WTC11 (cell line): ENCODE data around the gene TNFAIP2. TPM values are rescaled to one million over a fixed set of nuclear protein-coding genes. Genes with fewer than 3 reads are reported as not detected.

Experiments used
- ATAC-seq: fragments of 200-7000 bp; cut with Tn5 transposase; 2 replicates; pipeline ENCODE4 v1.10.0; 2021; ENCODE audit warnings: mild to moderate bottlenecking, moderate library complexity
- CTCF ChIA-PET: fragments of 300-600 bp; sonication (Branson Sonifier 250); formaldehyde crosslinking; loops from one replicate; lab custom pipeline; 2021; ENCODE audit warnings: antibody characterized with exemption; lab: Charles Lee
- POLR2A ChIA-PET: fragments of 350-600 bp; sonication (Branson Sonifier 250); formaldehyde crosslinking; loops from one replicate; lab custom pipeline; 2021; ENCODE audit warnings: antibody characterized with exemption; lab: Charles Lee
- DNase-seq: peaks from one replicate; pipeline ENCODE4 v3.0.0; 2021; ENCODE audit warnings: low spot score
- H3K27ac Mint-ChIP-seq: 2 replicates; pipeline ENCODE4 v1.8.0; 2021; ENCODE audit warnings: mixed read lengths
- H3K27me3 Mint-ChIP-seq: 2 replicates; pipeline ENCODE4 v1.8.0; 2021; ENCODE audit warnings: low read depth, mild to moderate bottlenecking, moderate library complexity, mixed read lengths
- H3K36me3 Mint-ChIP-seq: 2 replicates; pipeline ENCODE4 v1.8.0; 2021; ENCODE audit warnings: mixed read lengths
- H3K4me1 Mint-ChIP-seq: 2 replicates; pipeline ENCODE4 v1.8.0; 2022; ENCODE audit warnings: mixed read lengths
- H3K4me3 Mint-ChIP-seq: 2 replicates; pipeline ENCODE4 v1.8.0; 2021; ENCODE audit warnings: mild to moderate bottlenecking, moderate library complexity, mixed read lengths
- H3K9me3 Mint-ChIP-seq: 2 replicates; pipeline ENCODE4 v1.8.0; 2021; ENCODE audit warnings: mixed read lengths
- ESRRA ChIP-seq: sonication (generic); formaldehyde crosslinking; IDR thresholded peaks from 2 replicates; pipeline ENCODE4 v1.8.1; 2022; ENCODE audit warnings: mild to moderate bottlenecking, missing genetic modification reagents, borderline replicate concordance
- NR1H2 ChIP-seq: sonication (generic); formaldehyde crosslinking; IDR thresholded peaks from 2 replicates; pipeline ENCODE4 v1.9.0; 2021; ENCODE audit warnings: mild to moderate bottlenecking, moderate library complexity, missing genetic modification reagents
- TCF7 ChIP-seq: sonication (generic); formaldehyde crosslinking; IDR thresholded peaks from 2 replicates; pipeline ENCODE4 v1.8.0; 2022; ENCODE audit warnings: mild to moderate bottlenecking, low read depth, missing genetic modification reagents, moderate library complexity
- ZNF121 ChIP-seq: sonication (generic); formaldehyde crosslinking; IDR thresholded peaks from 2 replicates; pipeline ENCODE4 v1.8.0; 2023; ENCODE audit warnings: missing genetic modification reagents
- ZNF423 ChIP-seq: fragments of 250-450 bp; sonication (Bioruptor Pico); IDR thresholded peaks from 2 replicates; pipeline ENCODE4 v2.1.2; 2022; ENCODE audit warnings: mild to moderate bottlenecking, moderate library complexity
- total RNA-seq: library from RNA; stranded (reverse); gene quantifications from 3 replicates; pipeline ENCODE4 v1.2.3, GENCODE V29; 2021
- TF ChIP-seq, protein P1 (sequence below): sonication (generic); formaldehyde crosslinking; IDR thresholded peaks from 2 replicates; pipeline ENCODE4 v1.8.1; 2022; ENCODE audit warnings: low read depth, missing genetic modification reagents, borderline replicate concordance
- TF ChIP-seq, protein P2 (sequence below): fragments of 250-450 bp; sonication (Bioruptor Pico); IDR thresholded peaks from 2 replicates; pipeline ENCODE4 v1.9.0; 2021; ENCODE audit warnings: mild to moderate bottlenecking, borderline replicate concordance
- TF ChIP-seq, protein P3 (sequence below): sonication (generic); formaldehyde crosslinking; IDR thresholded peaks from 2 replicates; pipeline ENCODE4 v1.8.0; 2022; ENCODE audit warnings: mild to moderate bottlenecking, missing genetic modification reagents
- TF ChIP-seq, protein P4 (sequence below): fragments of 250-450 bp; sonication (Bioruptor Pico); IDR thresholded peaks from 2 replicates; pipeline ENCODE4 v1.8.0; 2021; ENCODE audit warnings: mild to moderate bottlenecking
- TF ChIP-seq, protein P5 (sequence below): sonication (generic); formaldehyde crosslinking; IDR thresholded peaks from 2 replicates; pipeline ENCODE4 v1.8.0; 2022; ENCODE audit warnings: mild to moderate bottlenecking, missing genetic modification reagents
- TF ChIP-seq, protein P6 (sequence below): sonication (generic); formaldehyde crosslinking; IDR thresholded peaks from 2 replicates; pipeline ENCODE4 v1.8.0; 2022; ENCODE audit warnings: mild to moderate bottlenecking, missing genetic modification reagents
- TF ChIP-seq, protein P7 (sequence below): sonication (generic); formaldehyde crosslinking; conservative IDR thresholded peaks from 2 replicates; pipeline ENCODE4 v1.8.1; 2023; ENCODE audit warnings: mild to moderate bottlenecking, low read depth, missing genetic modification reagents, moderate library complexity

The TNFAIP2 gene
- total RNA-seq, 1 experiment from 2014 or later, result 24.1 TPM

GRCh38 chr14:103101257-103101962, 21.9 kb upstream of the TNFAIP2 start:
- H3K36me3 Mint-ChIP-seq, result no peaks in the 10 kb centered on the region
- POLR2A ChIA-PET, result interaction anchor here (0.5 to 1.6 kb wide), 2 partner anchors 25 to 244 kb away, joined by 3 read pairs; no protein-coding TSS in a partner anchor
- H3K27me3 Mint-ChIP-seq, result peaks cover 56% of the 10 kb centered on the region
- H3K9me3 Mint-ChIP-seq, result no peaks in the 10 kb centered on the region
- ATAC-seq, result no peak
- no peak for DNase-seq
- H3K4me3 Mint-ChIP-seq, result no peak overlapping the region
- H3K4me1 Mint-ChIP-seq, result peaks cover 19% of the 10 kb centered on the region
- TF ChIP-seq TCF7 (CRISPR knock-in tag), result no peak
- TF ChIP-seq ESRRA, result no peak
- TF ChIP-seq ZNF121 (CRISPR knock-in tag), result no peak
- TF ChIP-seq ZNF423 (CRISPR knock-in tag), result no peak
- TF ChIP-seq, protein P1, sequence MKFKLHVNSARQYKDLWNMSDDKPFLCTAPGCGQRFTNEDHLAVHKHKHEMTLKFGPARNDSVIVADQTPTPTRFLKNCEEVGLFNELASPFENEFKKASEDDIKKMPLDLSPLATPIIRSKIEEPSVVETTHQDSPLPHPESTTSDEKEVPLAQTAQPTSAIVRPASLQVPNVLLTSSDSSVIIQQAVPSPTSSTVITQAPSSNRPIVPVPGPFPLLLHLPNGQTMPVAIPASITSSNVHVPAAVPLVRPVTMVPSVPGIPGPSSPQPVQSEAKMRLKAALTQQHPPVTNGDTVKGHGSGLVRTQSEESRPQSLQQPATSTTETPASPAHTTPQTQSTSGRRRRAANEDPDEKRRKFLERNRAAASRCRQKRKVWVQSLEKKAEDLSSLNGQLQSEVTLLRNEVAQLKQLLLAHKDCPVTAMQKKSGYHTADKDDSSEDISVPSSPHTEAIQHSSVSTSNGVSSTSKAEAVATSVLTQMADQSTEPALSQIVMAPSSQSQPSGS (CRISPR knock-in tag), result no peak
- TF ChIP-seq, protein P2, sequence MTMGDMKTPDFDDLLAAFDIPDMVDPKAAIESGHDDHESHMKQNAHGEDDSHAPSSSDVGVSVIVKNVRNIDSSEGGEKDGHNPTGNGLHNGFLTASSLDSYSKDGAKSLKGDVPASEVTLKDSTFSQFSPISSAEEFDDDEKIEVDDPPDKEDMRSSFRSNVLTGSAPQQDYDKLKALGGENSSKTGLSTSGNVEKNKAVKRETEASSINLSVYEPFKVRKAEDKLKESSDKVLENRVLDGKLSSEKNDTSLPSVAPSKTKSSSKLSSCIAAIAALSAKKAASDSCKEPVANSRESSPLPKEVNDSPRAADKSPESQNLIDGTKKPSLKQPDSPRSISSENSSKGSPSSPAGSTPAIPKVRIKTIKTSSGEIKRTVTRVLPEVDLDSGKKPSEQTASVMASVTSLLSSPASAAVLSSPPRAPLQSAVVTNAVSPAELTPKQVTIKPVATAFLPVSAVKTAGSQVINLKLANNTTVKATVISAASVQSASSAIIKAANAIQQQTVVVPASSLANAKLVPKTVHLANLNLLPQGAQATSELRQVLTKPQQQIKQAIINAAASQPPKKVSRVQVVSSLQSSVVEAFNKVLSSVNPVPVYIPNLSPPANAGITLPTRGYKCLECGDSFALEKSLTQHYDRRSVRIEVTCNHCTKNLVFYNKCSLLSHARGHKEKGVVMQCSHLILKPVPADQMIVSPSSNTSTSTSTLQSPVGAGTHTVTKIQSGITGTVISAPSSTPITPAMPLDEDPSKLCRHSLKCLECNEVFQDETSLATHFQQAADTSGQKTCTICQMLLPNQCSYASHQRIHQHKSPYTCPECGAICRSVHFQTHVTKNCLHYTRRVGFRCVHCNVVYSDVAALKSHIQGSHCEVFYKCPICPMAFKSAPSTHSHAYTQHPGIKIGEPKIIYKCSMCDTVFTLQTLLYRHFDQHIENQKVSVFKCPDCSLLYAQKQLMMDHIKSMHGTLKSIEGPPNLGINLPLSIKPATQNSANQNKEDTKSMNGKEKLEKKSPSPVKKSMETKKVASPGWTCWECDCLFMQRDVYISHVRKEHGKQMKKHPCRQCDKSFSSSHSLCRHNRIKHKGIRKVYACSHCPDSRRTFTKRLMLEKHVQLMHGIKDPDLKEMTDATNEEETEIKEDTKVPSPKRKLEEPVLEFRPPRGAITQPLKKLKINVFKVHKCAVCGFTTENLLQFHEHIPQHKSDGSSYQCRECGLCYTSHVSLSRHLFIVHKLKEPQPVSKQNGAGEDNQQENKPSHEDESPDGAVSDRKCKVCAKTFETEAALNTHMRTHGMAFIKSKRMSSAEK (CRISPR knock-in tag), result no peak
- no peak for TF ChIP-seq NR1H2
- TF ChIP-seq, protein P3, sequence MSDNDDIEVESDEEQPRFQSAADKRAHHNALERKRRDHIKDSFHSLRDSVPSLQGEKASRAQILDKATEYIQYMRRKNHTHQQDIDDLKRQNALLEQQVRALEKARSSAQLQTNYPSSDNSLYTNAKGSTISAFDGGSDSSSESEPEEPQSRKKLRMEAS (CRISPR knock-in tag), result no peak
- TF ChIP-seq, protein P4, sequence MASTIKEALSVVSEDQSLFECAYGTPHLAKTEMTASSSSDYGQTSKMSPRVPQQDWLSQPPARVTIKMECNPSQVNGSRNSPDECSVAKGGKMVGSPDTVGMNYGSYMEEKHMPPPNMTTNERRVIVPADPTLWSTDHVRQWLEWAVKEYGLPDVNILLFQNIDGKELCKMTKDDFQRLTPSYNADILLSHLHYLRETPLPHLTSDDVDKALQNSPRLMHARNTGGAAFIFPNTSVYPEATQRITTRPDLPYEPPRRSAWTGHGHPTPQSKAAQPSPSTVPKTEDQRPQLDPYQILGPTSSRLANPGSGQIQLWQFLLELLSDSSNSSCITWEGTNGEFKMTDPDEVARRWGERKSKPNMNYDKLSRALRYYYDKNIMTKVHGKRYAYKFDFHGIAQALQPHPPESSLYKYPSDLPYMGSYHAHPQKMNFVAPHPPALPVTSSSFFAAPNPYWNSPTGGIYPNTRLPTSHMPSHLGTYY (CRISPR knock-in tag), result no peak
- TF ChIP-seq, protein P5, sequence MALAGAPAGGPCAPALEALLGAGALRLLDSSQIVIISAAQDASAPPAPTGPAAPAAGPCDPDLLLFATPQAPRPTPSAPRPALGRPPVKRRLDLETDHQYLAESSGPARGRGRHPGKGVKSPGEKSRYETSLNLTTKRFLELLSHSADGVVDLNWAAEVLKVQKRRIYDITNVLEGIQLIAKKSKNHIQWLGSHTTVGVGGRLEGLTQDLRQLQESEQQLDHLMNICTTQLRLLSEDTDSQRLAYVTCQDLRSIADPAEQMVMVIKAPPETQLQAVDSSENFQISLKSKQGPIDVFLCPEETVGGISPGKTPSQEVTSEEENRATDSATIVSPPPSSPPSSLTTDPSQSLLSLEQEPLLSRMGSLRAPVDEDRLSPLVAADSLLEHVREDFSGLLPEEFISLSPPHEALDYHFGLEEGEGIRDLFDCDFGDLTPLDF (CRISPR knock-in tag), result no peak
- TF ChIP-seq, protein P6, sequence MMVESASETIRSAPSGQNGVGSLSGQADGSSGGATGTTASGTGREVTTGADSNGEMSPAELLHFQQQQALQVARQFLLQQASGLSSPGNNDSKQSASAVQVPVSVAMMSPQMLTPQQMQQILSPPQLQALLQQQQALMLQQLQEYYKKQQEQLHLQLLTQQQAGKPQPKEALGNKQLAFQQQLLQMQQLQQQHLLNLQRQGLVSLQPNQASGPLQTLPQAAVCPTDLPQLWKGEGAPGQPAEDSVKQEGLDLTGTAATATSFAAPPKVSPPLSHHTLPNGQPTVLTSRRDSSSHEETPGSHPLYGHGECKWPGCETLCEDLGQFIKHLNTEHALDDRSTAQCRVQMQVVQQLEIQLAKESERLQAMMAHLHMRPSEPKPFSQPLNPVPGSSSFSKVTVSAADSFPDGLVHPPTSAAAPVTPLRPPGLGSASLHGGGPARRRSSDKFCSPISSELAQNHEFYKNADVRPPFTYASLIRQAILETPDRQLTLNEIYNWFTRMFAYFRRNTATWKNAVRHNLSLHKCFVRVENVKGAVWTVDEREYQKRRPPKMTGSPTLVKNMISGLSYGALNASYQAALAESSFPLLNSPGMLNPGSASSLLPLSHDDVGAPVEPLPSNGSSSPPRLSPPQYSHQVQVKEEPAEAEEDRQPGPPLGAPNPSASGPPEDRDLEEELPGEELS, result no peak
- TF ChIP-seq, protein P7, sequence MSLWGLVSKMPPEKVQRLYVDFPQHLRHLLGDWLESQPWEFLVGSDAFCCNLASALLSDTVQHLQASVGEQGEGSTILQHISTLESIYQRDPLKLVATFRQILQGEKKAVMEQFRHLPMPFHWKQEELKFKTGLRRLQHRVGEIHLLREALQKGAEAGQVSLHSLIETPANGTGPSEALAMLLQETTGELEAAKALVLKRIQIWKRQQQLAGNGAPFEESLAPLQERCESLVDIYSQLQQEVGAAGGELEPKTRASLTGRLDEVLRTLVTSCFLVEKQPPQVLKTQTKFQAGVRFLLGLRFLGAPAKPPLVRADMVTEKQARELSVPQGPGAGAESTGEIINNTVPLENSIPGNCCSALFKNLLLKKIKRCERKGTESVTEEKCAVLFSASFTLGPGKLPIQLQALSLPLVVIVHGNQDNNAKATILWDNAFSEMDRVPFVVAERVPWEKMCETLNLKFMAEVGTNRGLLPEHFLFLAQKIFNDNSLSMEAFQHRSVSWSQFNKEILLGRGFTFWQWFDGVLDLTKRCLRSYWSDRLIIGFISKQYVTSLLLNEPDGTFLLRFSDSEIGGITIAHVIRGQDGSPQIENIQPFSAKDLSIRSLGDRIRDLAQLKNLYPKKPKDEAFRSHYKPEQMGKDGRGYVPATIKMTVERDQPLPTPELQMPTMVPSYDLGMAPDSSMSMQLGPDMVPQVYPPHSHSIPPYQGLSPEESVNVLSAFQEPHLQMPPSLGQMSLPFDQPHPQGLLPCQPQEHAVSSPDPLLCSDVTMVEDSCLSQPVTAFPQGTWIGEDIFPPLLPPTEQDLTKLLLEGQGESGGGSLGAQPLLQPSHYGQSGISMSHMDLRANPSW (CRISPR knock-in tag), result no peak
- CTCF ChIA-PET, result interaction anchor here (0.9 to 6.3 kb wide), 7 partner anchors 10 to 88 kb away, joined by 3 to 199 read pairs (median 20); partner anchors contain the start of gene TNFAIP2
- no peak overlapping the region for H3K27ac Mint-ChIP-seq
